ENCODE measurements around the gene EXOSC10.

The EXOSC10 gene

DNA sequence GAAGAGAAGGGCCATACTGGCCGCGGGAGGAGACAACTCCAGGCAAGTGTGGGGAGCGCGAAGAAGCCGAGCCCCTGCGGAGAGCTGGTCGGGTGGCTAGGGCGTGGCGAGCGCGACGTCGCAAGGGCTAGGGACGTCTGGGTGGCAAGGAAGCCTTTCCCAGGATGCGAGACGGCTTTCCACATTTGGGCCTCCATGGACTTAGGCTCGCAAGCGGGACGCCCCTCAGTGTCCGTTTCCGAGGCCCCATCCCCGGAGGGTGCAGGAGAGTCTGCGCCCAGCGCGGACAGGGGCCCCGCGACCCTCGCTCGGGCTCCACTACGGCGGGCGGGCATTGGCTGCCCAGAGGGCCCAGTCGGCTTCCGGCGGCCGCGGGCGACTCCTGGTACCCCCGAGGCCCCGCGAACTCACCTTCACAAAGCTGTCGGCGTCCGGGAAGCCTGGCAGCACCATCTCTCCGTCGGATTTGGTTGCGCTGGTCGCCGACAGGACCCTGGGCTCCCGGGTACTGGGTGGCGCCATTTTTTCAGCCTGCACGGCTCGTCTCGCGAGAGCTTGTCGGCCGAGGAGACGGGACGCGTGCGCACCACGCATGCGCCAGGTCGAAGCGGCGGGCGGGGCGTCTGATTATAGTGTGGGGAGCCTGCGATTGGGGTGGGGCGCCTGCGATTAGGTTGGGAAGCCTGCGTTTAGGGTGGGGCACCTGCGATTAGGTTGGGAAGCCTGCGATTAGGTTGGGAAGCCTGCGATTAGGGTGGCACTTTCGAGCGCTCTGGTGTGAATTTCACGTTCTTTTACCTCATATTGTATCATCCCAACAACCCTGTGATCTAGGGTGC is at the start of gene EXOSC10:
EXOSC10 (minus strand) TSS at position 560 of the 839 bp plus-strand sequence; CDS start at position 522, 38 bp downstream.
- peak; percentile 55 for DNase-seq

DNA sequence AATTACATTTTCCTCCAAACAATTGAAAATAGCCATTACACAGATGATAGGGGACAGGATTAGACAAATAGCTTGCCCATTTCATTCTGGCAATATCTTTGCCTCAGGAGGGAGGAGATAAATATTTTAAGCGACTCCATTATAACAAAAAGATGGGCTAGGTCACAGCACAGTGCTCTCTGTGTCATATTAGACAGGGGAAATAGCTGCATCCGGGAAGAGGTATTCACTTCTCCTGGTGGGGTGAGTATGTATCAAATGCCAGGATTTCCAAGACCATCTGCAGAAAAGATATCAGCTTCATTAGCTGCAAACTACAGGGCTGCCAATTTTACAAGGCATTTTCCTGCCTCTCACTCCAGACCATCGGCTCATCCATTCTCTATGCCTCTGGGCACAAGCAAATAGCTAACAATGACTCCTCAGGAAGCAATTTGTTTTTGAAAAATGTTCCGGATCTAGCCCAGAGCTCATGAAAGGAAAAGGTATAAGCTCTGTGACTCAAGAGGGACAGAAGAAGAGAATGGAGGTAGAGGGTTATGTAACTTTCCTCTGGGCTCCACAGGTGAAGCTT is 47.6 kb upstream of the EXOSC10 start:
- no peak for DNase-seq

DNA sequence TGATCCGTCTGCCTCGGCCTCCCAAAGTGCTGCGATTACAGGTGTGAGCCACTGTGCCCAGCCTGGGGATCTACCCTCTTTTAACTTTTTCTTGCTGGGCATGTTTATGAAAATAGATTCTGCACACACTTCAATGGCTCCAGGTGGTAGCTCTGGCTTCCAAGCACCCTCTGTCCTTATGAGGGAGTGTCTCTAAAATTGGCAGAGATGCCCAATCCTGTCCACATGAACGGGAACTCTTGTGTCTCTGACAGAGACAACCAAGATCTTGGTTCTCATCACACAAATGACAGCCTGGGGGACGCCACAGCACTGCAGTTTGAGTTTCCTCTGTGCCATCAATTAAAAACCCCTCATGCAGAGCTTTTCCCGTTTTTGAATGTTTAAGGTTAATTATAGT is 46.1 kb upstream of the EXOSC10 start:
- DNase-seq, result no peak

DNA sequence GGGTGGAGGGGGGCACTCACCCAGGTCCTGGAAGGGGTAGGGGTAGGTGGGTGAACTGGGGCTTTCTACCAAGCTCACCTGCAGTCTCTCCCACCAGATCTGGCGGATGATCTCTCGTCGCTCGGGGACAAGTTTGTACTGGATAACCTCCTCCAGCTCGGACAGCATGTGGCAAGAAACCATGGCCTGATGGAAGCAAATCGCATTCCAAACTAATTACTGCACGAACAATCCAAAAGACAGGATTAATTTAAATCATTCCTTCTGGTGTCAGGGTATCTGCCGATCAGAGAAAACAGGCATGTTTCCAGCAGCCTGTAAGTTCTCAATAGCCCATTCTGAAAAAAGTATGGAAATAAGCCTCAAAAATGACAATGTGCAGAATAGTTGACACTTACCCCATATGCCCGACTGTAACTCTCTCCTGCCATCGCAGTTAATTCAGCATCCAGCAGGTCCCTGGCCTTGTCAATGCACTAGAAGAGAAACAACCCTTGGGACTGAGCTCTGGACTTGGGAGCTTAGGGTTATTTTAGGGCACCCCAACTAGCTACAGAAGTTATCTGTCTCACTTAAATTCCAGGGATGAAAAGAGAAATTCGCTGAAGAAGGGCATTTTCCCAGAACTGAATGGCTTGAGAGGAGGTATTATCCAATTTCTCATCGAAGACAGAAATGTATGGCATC is 45.0 kb upstream of the EXOSC10 start:
- no peak for DNase-seq

DNA sequence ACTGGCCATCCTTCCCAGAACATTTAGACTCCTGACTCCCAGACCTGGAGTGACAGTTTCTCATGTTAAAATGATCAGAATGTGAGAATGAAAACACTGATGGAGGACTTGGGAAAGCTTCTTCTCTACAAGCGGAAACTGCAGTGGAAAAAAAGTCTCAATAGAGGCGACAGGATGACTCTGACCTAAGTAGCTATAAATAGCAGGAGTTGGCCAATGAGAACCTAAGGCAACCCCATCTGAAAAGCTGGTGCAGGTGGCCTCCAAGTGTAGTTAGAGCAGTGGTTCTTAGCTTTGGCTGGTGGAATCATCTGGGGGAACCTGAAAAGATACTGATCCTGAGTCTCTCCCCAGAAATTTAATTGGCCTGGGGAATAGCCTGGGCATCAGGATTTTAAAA is 44.2 kb upstream of the EXOSC10 start:
- no peak for DNase-seq

DNA sequence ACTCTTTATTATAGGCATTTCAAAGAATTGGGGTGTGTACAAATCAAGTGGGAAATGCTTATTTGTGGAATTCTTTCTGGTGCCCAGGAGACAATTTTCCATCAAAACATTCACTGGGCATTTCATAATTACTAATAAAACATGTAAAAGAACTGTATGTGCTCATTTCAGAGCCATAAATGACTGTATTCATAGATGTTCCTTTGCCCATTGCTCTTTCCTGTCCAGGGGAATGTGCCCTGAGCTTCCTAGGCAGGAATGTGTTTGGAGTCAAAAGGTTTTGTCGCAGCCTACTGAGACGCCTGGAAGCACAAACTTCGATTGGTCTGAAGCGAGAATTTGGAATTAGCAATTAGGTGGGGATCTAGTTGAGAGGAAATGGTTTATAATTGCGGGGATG is 43.7 kb upstream of the EXOSC10 start:
- DNase-seq, result no peak

DNA sequence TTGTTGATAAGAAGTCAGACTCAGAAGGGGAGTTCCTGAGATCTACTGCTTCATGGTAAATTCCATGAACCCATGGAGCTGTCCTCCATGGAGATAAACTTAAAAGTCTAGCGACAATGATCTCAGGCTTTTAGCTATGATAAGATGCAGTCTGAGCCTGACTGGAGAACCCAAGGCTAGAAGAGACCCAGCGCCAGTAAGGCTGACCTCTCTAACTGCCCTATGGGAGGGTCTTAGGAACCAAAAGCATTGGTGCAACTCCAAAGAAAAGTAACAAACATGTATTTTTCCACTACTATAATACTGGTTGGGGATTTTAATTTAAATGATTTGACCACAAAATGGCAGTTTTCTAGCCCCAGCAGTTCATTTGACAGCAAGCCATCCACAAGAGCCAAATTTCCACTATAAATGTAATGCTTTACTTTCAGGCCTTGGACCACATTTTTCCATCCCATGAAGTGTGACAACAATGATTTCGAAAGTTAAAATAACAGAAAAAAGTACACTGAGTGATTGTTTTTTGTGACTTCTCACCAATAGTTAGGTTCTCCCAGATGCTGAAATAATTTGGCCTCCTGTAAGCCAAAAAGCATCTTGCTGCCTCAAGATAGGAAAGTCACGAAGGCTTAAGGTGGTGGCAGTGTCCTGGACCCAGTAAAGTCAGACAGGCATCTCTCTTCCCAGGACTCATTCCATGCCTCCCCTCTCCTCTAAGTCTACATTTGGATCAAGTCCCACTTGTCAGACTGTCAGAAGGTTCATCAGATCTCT is 43.1 kb upstream of the EXOSC10 start:
- no peak for DNase-seq

DNA sequence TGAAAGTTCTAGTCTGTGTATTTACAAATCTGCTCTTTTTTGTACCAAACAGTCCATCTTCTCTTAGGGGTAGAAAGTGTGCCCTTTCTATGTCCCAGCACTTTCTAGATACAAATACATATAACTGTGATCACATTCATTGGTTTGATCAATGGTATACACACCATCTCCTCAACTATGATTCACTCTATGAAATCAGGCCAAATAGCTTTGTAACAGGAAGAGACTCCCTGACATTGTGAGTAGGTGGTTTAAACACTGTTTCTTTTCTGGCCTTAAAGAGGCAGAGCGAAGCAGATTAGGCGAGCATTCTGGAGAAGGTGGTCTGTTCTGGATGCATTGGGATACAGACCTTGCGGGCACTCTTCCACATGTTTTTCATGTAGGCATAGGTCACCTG is 39.3 kb upstream of the EXOSC10 start:
- no peak for DNase-seq

DNA sequence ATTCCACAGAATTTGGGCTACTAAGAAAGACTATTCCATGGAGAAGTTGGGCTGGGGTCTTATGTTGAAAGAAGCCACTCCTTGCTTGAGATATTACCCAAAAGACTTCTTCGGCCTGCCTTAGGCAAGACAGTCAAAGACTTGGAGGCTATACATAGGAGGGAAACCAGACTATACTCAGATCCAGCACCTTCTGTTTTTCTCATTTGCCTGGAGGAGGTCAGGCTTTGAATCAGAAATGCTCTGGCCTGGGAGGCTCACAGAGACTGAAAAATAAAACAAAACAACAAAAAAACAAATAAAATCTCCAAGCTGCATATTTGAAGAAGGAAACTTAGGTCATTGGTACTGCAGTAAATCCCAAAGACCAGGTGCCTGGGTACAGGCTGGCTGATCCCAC is 38.4 kb upstream of the EXOSC10 start:
- DNase-seq, result no peak

DNA sequence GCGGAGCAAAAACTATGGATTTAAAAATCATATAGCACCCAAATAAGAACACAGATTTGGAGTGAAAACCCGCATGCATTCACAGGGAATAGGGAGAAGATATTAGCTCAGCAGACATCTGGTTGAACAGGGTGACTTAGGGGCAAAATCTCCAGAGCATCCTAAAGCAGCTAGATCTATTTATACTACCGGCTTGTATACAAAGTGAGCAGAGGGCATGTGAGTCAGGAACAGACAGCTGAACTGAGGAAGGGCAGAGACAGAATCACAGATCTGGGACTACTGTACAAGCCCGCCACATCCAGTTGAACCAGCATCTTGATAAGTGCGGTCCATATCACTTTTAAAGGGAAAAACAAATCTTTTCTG is 35.2 kb upstream of the EXOSC10 start:
- no peak for DNase-seq

DNA sequence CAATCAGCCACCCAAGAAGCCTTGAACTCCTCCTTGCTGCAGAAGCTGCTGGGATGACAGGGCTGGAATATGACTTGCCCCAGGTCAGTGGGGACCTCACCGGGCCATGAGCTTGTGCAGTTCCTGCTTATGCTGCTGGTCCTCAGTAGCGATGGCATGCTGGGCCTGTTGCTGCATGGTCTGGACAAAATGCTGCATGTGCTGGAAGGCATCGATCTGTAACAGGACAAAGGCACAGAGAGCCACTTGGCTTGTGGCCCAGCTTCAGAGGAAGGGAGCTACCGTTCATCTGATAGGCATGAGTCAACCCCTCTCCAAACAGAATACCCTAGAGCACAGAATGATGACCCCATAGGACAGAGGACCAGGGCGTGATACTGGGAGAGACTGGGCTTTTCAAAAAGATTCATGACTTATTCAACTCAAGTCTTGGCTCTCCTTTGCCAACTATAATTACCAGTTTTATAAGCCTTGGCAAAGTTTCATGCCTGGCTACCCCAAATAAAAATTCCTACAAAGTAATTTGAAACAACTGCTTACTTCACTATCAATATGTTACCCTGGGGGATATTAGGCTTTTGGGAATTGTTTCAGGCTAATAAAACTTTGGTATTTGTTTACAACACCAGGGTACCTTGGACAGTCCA is 34.7 kb upstream of the EXOSC10 start:
- no peak for DNase-seq

DNA sequence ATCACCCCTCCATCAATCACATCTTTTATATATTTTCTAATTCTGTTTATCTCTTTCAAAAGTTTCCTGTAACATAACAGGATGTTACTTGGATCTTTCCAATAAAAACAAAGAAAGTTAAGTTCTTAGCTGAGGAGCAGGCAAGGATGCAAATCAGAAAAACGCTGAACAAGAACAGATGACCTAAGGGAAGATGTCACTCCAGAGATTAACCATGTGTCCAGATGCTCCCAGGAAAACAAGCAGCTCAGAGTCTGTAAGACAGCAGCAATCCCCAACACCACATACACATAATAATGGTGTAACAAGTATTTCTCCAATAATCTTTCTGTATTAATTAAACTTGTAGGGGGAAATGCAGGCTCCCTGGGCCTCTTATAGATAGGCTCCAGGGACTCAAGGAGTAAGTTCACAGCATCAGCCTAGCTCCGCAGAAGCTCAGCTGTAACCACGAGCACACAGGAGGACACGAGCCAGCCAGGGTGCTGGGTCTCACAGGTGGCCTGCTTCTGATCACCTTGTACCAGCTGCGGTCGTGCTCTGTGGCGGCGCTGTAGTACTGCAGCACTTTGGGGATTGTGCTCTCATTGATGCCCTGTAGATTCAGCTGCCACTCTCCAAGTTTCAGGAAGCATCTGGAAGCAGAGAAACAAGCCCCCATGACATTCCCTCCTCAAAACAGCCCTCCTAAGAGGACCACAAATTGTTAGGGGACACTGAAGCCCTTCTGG is 33.1 kb upstream of the EXOSC10 start:
- DNase-seq, result no peak

DNA sequence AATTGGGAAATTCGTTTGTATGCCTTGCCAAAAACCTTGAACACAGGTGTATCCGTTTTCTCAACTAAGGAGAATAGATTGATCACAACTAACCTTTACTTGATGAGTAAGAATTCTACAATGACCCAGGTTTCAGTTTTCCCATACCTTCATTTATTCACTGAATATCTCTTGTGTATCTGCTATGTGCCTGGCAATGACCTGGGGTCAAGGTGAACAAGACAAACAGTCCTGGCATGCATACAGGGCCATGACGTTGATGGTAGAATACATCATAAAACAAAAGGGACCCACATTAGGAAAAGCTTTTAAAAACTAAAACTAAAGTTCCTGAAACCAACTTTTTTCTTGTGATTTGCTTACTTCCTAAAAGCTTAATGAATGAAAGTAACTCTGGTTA is 32.1 kb upstream of the EXOSC10 start:
- no peak for DNase-seq

DNA sequence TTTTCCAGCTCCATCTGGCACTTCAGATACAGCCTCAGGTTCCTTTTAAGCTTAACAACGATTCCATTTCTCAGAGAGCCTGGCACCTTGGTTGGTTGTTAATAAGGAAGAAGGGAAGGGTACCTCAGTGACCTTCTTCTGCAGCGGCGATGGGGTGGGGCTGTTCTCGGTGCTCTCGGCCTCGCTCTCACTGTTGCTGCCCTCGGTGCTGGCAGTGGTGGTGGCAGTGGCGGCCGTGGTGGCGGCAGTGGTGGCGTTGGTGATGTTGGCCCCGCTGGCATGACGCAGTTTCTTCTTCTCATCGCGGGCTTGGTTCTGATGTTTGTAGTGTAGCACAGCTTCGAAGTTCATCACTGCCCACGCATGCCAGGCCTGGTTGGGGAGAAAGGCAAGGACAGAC is 30.7 kb upstream of the EXOSC10 start:
- no peak for DNase-seq

DNA sequence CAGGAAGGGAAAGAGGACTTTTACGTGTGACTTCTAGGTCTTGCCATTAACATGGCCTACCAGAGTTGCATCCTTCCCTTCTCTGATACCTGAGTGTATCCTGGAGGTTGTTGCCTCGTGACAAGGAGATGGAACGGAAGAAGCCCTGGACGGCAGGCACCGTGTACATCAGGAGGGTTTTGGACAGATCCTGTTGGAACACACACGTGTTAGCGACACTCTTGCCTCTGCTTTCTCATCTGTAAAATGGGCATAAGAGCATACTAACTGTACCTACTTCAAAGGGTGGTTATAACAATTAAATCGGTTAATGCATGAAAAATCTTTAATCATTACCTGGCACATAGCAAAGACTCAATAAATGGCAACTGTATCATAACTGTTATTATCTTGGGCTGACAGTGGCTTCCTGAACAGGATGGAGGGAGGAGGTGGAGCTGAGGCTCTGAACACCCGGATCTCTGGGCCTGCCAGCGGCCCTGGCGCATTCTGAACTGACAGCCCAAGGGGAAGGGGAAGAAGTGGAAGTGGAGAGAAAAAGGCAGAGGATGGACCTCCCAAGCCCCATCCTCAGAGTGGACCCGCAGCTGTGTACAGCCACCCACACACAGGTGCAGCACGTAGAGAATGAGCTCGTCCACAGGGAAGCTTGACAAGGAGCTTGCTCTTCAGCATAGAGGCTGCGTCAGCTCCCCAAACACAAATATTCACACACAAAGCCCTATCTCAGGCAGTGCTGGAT is 30.2 kb upstream of the EXOSC10 start:
- DNase-seq, result no peak

DNA sequence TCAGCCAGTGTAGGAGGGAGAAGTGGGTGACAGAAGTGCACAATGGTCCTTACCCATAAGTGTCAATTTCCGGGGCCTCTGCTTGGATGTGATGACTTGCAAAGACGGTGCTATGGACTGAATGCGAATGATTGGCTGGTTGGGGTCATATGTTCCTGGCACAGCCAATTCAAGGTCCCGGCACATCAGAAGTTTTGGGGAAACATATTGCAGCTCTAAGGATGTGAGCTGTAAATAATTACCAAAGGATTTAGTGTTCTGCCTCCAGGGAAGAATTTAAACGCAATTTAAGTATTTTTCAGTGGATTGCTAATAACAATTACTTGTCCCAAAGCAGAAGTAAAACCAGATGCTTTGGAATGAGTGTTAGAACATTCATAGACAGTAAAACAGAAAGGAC is 26.9 kb upstream of the EXOSC10 start:
- no peak for DNase-seq

DNA sequence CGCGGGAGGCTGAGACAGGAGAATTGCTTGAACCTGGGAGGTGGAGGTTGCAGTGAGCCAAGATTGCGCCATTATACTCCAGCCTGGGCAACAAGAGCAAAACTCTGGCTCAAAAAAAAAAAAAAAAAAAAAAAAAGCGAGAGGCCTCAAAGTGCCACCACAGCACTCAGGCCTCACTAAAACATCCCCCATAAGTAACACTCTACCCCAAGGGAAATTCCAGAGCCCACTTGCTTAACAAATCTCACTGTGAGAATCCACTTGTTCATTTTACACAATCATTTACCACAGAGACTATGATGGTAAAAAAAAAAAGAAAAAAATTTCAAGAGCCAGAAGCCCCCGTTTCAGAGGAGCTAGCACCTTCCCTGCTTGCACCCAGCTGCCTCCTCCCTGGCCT is 26.3 kb upstream of the EXOSC10 start:
- DNase-seq, result no peak

DNA sequence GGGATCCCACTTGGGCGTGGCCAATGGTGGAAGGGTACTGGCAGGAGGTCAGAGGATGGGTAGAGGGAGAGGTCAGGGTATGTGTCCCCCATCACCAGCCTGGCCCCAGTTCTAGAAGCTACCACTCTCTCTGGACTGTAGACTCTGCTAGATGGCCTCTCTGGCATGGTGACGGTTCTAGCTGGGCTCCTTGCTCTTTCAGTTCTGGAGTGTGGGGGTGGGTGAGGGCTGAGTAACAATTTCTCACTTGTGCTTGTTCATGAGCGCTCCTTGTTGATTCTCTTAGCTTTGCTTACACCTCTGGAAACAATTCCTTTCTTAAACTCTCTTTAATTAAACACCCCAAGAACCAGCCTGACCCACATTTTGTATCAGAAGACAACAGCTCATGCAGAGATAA is 25.3 kb upstream of the EXOSC10 start:
- no peak for DNase-seq

DNA sequence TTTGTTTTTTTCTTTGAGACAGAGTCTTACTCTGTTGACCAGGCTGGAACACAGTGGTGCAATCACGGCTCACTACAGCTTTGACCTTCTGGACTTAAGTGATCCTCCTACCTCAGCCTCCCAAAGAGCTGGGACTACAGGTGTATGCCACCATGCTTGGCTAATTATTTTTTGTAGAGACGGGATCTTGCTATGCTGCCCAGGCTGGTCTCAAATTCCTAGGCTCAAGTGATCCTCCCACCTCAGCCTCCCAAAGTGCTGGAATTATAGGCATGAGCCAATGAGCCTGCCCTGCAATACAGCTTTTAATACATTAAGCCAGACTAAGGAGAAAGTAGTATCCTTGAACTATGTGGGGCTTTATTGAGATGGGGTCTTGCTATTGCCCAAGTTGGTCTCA is 16.6 kb upstream of the EXOSC10 start:
- no peak for DNase-seq

DNA sequence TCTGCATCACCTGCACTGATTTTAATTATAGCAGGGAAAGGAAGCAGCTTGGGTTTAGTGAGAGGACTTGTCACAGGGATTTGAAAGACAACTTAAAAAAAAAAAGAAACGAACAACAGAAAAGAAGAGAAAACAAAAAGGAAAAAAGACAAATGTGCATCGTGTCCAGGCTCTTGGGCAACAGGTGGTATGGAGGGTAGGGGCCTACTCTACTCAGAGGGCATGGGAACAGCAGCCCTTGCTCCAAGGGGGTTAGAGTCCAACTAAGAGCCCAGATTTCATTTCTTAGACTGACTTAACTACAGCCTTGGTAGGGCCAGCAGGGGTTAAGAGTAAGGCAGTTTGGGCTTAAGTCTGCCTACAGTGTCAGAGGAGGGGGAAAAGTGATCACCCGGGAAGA is 15.3 kb upstream of the EXOSC10 start:
- DNase-seq, result no peak

DNA sequence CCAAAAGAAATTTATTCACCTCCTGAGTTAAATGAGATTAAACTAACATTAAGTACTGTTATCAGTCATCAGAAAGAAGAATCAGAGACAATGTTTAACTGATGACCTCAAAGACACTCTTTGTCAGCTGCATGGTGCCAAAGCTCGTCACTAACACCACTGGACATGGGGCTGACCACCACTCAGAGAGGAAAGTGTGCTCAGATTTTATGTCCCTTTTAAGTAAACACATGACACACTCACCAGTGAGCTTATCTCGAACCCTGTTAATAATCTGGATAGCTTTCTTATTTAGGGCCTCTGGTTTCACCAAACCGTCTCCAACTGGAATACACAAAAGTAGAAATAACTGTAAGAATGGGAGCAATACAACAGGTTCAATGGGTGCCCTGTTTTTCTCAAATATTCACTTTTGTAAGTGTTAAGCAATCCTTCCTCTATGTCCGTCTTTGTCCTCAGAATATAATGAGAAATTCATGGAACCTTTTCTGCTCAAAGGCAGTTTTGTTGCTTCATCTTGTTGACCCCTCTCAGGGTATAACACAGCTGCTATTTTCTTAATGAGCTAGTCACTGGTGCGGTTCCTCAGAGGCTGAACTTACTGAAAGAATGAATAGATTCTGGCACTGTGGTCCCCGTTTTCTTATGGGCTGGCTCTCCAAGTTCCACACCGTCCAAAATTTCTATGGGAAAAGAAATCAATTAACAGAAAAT is 9.5 kb upstream of the EXOSC10 start:
- no peak for DNase-seq
